Gastrocnemius medialis (tissue), 4 donors: Measurements from ENCODE around the gene POU3F3. TPM values are rescaled to one million over a fixed set of nuclear protein-coding genes. Genes with fewer than 3 reads are reported as not detected.
A peak's percentile ranks its signal among the peaks of the same experiment; 100 is the strongest.

ENCODE experiments used
- ATAC-seq, 2 donors: fragments of 150-250 bp; one replicate each; pipeline ENCODE4 v1.9.1; 2016
- DNase-seq, 2 donors: peaks; one replicate each; pipeline ENCODE4 v3.0.0-alpha.2; 2019
- H3K27ac ChIP-seq, 4 donors: fragments of 200-600 bp; sonication (generic); 1 replicate in 1 of 4; 2 replicates in 3 of 4; pipeline ENCODE4 v1.5.1; 2016 to 2018; ENCODE audit warnings: mild to moderate bottlenecking in 2 of 4, moderate library complexity in 1 of 4
- H3K27me3 ChIP-seq, 3 donors: fragments of 200-600 bp; sonication (generic) in 2 of 3; 1 replicate in 1 of 3; 2 replicates in 2 of 3; pipeline versions ENCODE4 v1.5.1 to v1.6.0; 2016 to 2019; ENCODE audit warnings: mild to moderate bottlenecking in 1 of 3, moderate library complexity in 1 of 3
- H3K36me3 ChIP-seq, 2 donors: fragments of 200-600 bp; sonication (generic) in 1 of 2; one replicate each; pipeline ENCODE4 v1.5.1; 2017 to 2018
- H3K4me1 ChIP-seq, 2 donors: fragments of 200-600 bp; sonication (generic) in 1 of 2; one replicate each; pipeline ENCODE4 v1.5.1; 2016 to 2017; ENCODE audit warnings: mild to moderate bottlenecking in 2 of 2
- H3K4me3 ChIP-seq, 4 donors: fragments of 200-600 bp; sonication (generic) in 3 of 4; 1 replicate in 1 of 4; 2 replicates in 3 of 4; pipeline ENCODE4 v1.5.1; 2016 to 2019; ENCODE audit warnings: mild to moderate bottlenecking in 2 of 4
- H3K9me3 ChIP-seq, 3 donors: fragments of 200-600 bp; sonication (generic) in 2 of 3; 1 replicate in 1 of 3; 2 replicates in 2 of 3; pipeline ENCODE4 v1.5.1; 2016 to 2019
- POLR2A ChIP-seq, 2 donors: fragments of 450-650 bp; IDR thresholded peaks; one replicate each; pipeline ENCODE4 v1.6.1; 2017; ENCODE audit warnings: antibody characterized with exemption in 2 of 2, mild to moderate bottlenecking in 2 of 2, moderate library complexity in 2 of 2
- in situ Hi-C, 4 donors: fragments of 200-750 bp; cut with MboI; loops; one replicate each; pipeline versions ENCODE4 v1.15.0 to v1.8.0; 2017; ENCODE audit warnings: low sequenced_read_pairs in 4 of 4
- intact Hi-C: fragments of 100-400 bp; cut with DNase I; formaldehyde crosslinking; loops from one replicate; pipeline ENCODE4 v1.15.1; 2023; ENCODE audit warnings: low total_unique reads
- total RNA-seq, 4 donors: library from RNA; depleted of rRNA; stranded (reverse); fragments of >200 nt; gene quantifications; one replicate each; pipeline versions ENCODE4 v1.1.0 to v1.2.3, GENCODE V29; 2016
- TF ChIP-seq, protein P1 (sequence below), 5 experiments: fragments of 450-650 bp in 3 of 5; fragments of 200-600 bp in 2 of 5; sonication (generic) in 2 of 5; IDR thresholded peaks in 4 of 5; conservative IDR thresholded peaks in 1 of 5; 1 replicate in 4 of 5; 2 replicates in 1 of 5; pipeline ENCODE4 v1.5.1; 2016 to 2019; ENCODE audit warnings: antibody characterized with exemption in 5 of 5, mild to moderate bottlenecking in 3 of 5, moderate library complexity in 3 of 5

The POU3F3 gene
- total RNA-seq, 4 donors from 2014 or later: not detected

DNA sequence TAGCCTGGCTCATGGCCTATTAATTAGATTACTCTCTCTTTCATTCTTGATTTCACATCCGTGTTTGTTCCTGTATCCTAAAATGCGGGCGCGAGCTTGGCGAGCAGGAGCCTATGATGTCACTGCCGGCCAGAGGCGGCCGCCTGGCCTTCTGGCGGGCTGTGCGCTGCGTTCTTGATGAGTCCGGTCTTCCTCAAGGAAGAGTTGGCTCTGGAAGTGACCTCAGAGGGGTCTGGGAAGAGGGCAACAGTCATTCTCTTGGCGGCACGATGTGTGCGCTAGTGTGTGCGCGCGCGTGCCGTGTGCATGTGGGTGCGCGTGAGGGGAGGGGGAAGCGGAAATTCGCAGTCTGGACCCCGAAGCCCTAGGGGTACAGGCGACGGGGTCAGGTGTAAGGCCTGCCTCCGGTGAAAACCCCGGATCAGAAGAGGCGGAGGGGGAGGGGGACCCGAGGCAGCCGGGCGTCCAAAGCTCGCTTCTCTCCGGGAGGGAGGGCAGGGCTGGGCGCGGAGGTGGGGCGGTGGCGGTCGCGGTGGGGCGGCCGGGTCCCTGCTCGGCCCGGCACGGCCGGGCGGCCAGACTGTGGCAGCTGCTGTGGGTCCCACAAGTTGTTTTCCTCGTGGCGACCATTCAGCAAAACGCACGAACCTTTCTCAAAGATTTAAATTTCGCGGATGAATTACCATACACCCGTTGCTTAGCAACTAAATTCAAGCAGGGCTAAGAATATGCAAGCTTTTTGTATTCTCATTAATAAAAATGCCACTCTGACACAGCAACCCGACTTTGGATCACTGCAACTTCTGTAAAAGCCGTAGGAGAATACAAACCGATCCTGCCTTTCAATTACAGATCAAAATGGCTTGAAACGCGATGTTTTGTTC, 8.4 kb downstream of the POU3F3 start:
- peaks cover 10 to 11% of the 10 kb centered on the region in 2 donors for H3K4me1 ChIP-seq
- TF ChIP-seq, protein P1, sequence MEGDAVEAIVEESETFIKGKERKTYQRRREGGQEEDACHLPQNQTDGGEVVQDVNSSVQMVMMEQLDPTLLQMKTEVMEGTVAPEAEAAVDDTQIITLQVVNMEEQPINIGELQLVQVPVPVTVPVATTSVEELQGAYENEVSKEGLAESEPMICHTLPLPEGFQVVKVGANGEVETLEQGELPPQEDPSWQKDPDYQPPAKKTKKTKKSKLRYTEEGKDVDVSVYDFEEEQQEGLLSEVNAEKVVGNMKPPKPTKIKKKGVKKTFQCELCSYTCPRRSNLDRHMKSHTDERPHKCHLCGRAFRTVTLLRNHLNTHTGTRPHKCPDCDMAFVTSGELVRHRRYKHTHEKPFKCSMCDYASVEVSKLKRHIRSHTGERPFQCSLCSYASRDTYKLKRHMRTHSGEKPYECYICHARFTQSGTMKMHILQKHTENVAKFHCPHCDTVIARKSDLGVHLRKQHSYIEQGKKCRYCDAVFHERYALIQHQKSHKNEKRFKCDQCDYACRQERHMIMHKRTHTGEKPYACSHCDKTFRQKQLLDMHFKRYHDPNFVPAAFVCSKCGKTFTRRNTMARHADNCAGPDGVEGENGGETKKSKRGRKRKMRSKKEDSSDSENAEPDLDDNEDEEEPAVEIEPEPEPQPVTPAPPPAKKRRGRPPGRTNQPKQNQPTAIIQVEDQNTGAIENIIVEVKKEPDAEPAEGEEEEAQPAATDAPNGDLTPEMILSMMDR (IDR thresholded peaks at IDR 0.05 in 4 of 5, conservative IDR thresholded peaks at IDR 0.05 in 1 of 5): no peak
- no peak for TF ChIP-seq POLR2A (IDR thresholded peaks at IDR 0.05)
- intact Hi-C loops (loop anchor here (5.0 kb wide), 1 partner anchor 70 kb away; no protein-coding TSS in a partner anchor), in situ Hi-C loops (no loop called here)
- H3K36me3 ChIP-seq: no peaks in the 10 kb centered on the region
- no peak overlapping the region for H3K4me3 ChIP-seq
- H3K27me3 ChIP-seq: peaks cover 94 to 100% (median 98%) of the 10 kb centered on the region in 3 donors
- H3K9me3 ChIP-seq: no peaks in the 10 kb centered on the region
- no peak overlapping the region for H3K27ac ChIP-seq
- ATAC-seq (no peak), DNase-seq (no peak)

DNA sequence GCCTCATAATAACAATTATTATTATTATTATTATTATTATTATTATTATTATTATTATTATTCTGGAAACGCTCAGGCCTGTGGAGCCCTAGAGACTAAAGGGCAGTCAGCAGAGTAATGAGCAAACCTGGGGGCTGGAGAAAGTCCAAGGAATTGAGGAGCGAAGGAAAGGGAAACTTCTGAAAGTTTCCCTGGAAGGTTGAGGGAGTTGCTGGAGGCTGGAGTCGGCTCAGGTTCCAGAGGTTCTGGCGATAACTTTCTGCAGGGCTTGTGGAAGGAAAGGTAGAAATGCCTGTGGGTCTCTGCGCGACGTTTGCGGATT, 9.2 kb downstream of the POU3F3 start:
- no peak for ATAC-seq
- peaks cover 96 to 100% (median 98%) of the 10 kb centered on the region in 3 donors for H3K27me3 ChIP-seq

DNA sequence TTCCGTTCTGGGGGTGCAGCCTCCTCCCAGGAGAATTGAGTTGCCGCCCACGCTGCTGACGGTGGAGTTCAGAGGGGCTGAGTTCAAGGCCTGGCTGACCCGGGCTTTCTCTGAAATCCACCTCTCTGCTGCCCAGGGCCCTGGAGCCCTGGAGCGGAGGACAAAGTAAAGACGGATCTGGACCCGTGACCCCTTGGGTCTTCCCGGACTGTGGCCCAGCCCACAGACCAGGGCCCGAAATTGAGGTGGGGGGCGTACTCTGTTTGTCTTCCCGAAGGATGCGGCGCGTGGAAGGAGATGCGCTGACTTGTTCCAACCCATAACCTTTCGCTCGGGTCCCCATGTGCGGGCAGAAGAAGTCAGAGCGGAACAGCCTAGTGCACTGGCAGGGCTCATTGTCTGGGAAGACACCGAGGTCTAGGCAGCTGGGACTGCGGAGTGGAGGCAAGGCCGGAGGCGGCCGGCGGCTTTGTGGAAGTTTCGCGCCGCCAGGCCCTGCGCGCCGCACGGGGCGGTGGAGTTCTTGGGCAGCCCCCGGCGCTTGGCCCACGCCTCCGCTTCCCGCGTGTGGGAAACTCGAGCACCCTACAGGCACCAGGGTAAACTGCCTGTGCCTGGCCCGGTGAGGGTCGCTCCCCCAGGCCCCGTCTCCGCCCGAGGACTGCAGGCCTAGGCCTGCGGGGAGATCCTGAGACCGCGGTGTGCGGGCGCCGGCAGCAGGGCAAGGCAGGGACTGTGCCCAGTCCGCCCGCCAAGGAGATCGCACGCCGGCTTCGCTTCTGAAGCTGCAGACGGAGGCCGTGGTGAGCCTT, 9.8 kb downstream of the POU3F3 start:
- Histone ChIP-seq H3K27me3 (peaks cover 96 to 100% (median 98%) of the 10 kb centered on the region in 3 donors), H3K4me1 (peaks cover 5 to 9% of the 10 kb centered on the region in 2 donors), H3K4me3 (peak overlapping the region in 1 of 4 donors; percentile 34), H3K27ac (no peak overlapping the region), H3K36me3 (no peaks in the 10 kb centered on the region), H3K9me3 (no peaks in the 10 kb centered on the region)
- DNase-seq (no peak), ATAC-seq (no peak)
- intact Hi-C loops (loop anchor here (5.0 kb wide), 1 partner anchor 71 kb away; no protein-coding TSS in a partner anchor), in situ Hi-C loops (no loop called here)
- TF ChIP-seq, protein P1 (IDR thresholded peaks at IDR 0.05 in 4 of 5, conservative IDR thresholded peaks at IDR 0.05 in 1 of 5): no peak
- no peak for TF ChIP-seq POLR2A (IDR thresholded peaks at IDR 0.05)

More for the DNA sequence above, 9.2 kb downstream of the POU3F3 start:
- Histone ChIP-seq H3K4me1 (peaks cover 5 to 9% of the 10 kb centered on the region in 2 donors), H3K27ac (no peak overlapping the region), H3K4me3 (no peak overlapping the region), H3K36me3 (no peaks in the 10 kb centered on the region), H3K9me3 (no peaks in the 10 kb centered on the region)
- TF ChIP-seq, protein P1 (IDR thresholded peaks at IDR 0.05 in 4 of 5, conservative IDR thresholded peaks at IDR 0.05 in 1 of 5): no peak
- no peak for TF ChIP-seq POLR2A (IDR thresholded peaks at IDR 0.05)
- in situ Hi-C loops: no loop called here
- DNase-seq: no peak
- intact Hi-C loops: loop anchor here (5.0 kb wide), 1 partner anchor 71 kb away; no protein-coding TSS in a partner anchor

DNA sequence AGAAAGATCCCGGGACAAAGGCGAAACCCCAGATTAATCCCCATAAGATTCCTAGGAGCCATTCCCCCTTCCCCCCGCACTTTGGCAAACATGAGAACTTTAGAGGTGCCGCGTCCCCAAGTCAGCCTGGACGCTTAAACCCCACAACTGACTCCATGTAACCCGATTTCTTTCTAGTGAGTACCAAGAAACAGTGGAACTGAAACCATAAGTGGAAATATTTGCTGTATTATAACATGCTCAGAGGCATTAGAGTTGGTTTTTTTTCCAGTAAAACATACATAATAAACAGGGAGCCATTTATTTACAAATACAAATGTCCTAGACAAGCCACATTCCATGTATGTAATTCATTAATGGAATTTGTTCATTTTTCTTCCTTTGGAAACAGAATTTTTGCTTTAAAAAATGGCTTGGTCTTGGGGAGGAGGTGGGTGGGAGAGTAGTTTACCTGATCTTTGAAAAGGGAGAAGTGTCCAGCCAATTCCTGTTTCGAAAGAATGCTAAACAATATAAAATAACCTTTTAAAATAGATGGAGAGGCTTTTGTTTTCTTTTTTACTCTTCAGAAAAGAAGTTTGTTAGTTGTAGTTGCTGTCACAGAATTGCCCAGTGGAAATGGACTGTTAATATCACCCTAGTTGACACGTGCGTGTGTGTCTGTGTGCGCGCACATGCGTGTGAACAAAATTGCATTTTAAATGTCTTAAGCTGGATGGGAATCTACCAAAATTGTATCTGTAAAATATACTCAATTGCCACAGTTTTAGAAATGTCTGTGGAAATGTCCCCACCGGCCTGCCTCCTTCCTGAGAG, 10.6 kb downstream of the POU3F3 start:
- in situ Hi-C loops (no loop called here), intact Hi-C loops (loop anchor here (5.0 kb wide), 1 partner anchor 72 kb away; no protein-coding TSS in a partner anchor)
- TF ChIP-seq, protein P1 (IDR thresholded peaks at IDR 0.05 in 4 of 5, conservative IDR thresholded peaks at IDR 0.05 in 1 of 5): no peak
- peaks cover 5 to 9% of the 10 kb centered on the region in 2 donors for H3K4me1 ChIP-seq
- no peak overlapping the region for H3K27ac ChIP-seq
- no peak for DNase-seq
- H3K9me3 ChIP-seq: no peaks in the 10 kb centered on the region
- no peaks in the 10 kb centered on the region for H3K36me3 ChIP-seq
- no peak for ATAC-seq
- peaks cover 96 to 99% (median 97%) of the 10 kb centered on the region in 3 donors for H3K27me3 ChIP-seq
- H3K4me3 ChIP-seq: peak overlapping the region in 1 of 4 donors; percentile 34
